Mesendoderm (in vitro differentiated cells): ENCODE data around the gene SPOCK1.

Experiments
- DNase-seq: peaks from one replicate; pipeline ENCODE4 v3.0.0; 2013
- H2AK5ac ChIP-seq: 2 replicates; pipeline ENCODE4 v1.6.1; 2013; ENCODE audit warnings: low read length, inconsistent platforms
- H2BK120ac ChIP-seq: 2 replicates; pipeline ENCODE4 v1.6.1; 2013; ENCODE audit warnings: low read depth, mild to moderate bottlenecking, low read length, moderate library complexity, mixed read lengths
- H2BK15ac ChIP-seq: replicated peaks from 2 replicates; pipeline ENCODE4 v1.6.1; 2013; ENCODE audit warnings: low read depth, mild to moderate bottlenecking, moderate library complexity
- H2BK5ac ChIP-seq: 2 replicates; pipeline ENCODE4 v1.6.1; 2013; ENCODE audit warnings: low read length, inconsistent platforms
- H3K18ac ChIP-seq: 2 replicates; pipeline ENCODE4 v1.6.1; 2013; ENCODE audit warnings: mild to moderate bottlenecking, low read length, mixed read lengths
- H3K23ac ChIP-seq: one replicate; pipeline ENCODE4 v1.6.1; 2013; ENCODE audit warnings: low read length
- H3K27ac ChIP-seq: 2 replicates; pipeline ENCODE4 v1.5.1; 2013; ENCODE audit warnings: low read depth, mild to moderate bottlenecking, inconsistent platforms, low read length, moderate library complexity
- H3K27me3 ChIP-seq: 2 replicates; pipeline ENCODE4 v1.6.1; 2013; ENCODE audit warnings: low read length, control low read depth, mild to moderate bottlenecking, inconsistent platforms; ENCODE audit not compliant: insufficient read depth, poor library complexity
- H3K36me3 ChIP-seq: 2 replicates; pipeline ENCODE4 v1.6.1; 2013; ENCODE audit warnings: low read length, inconsistent platforms; ENCODE audit not compliant: control insufficient read depth, insufficient read depth
- H3K4ac ChIP-seq: one replicate; pipeline ENCODE4 v1.6.1; 2013; ENCODE audit warnings: low read depth, mild to moderate bottlenecking, low read length, moderate library complexity
- H3K4me1 ChIP-seq: 2 replicates; pipeline ENCODE4 v1.6.1; 2013; ENCODE audit warnings: low read depth, low read length, inconsistent platforms; ENCODE audit not compliant: control insufficient read depth
- H3K4me2 ChIP-seq: 2 replicates; pipeline ENCODE4 v1.6.1; 2013; ENCODE audit warnings: low read length
- H3K4me3 ChIP-seq: 2 replicates; pipeline ENCODE4 v1.5.1; 2013; ENCODE audit warnings: mild to moderate bottlenecking, low read length
- H3K56ac ChIP-seq: one replicate; pipeline ENCODE4 v1.6.1; 2013; ENCODE audit warnings: low read length
- H3K79me1 ChIP-seq: 2 replicates; pipeline ENCODE4 v1.6.1; 2013; ENCODE audit warnings: low read length, inconsistent platforms
- H3K79me2 ChIP-seq: 2 replicates; pipeline ENCODE4 v1.6.1; 2013; ENCODE audit warnings: mild to moderate bottlenecking, low read length; ENCODE audit not compliant: control insufficient read depth, insufficient read depth
- H3K9ac ChIP-seq: 2 replicates; pipeline ENCODE4 v1.6.1; 2013; ENCODE audit warnings: low read length, inconsistent platforms
- H4K5ac ChIP-seq: one replicate; pipeline ENCODE4 v1.6.1; 2013; ENCODE audit warnings: low read length
- H4K8ac ChIP-seq: one replicate; pipeline ENCODE4 v1.6.1; 2013; ENCODE audit warnings: low read depth, mild to moderate bottlenecking, control low read depth, low read length, moderate library complexity
- WGBS: extraction: QIAGEN DNeasy Blood & Tissue Kit; methylation state at CpG from one replicate; pipeline ENCODE4 v1.1.7; 2013; ENCODE audit warnings: low lambda C conversion rate, missing lambda C conversion rate; ENCODE audit not compliant: insufficient coverage; ENCODE audit errors: extremely low coverage; 5-methylcytosine and 5-hydroxymethylcytosine counted together

The SPOCK1 gene

DNA sequence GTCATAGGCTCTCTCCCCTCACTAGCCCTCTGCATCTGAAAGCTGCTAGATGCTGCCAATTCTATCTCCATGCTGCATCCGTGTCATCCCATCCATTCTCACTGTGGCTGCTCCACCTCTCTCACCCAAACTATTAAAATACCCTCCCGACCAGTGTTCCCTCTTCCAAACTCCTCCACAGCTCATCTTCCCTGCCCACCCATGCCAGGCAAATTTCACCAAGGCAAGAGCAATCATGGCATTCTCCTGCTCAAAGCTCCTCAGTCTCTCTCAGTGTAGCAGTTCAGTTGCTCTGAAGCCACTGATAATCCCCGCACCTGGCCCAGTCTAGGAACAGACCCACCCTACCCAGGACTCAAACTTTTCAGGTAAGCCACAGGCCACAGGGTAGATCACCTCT, 48.4 kb downstream of the SPOCK1 start:
- no peak for DNase-seq
- no peaks in the 10 kb centered on the region for H3K4me1 ChIP-seq
- H3K23ac ChIP-seq: no peak overlapping the region
- H3K4ac ChIP-seq: no peak overlapping the region
- H2BK15ac ChIP-seq: no peak overlapping the region
- H3K79me2 ChIP-seq: no peaks in the 10 kb centered on the region
- no peak overlapping the region for H3K4me3 ChIP-seq
- WGBS: no CpG with 5 or more reads among the region's 3 CpGs
- H3K79me1 ChIP-seq: no peaks in the 10 kb centered on the region
- H3K27me3 ChIP-seq: no peaks in the 10 kb centered on the region
- no peak overlapping the region for H3K56ac ChIP-seq
- H3K18ac ChIP-seq: no peak overlapping the region
- H4K8ac ChIP-seq: no peak overlapping the region
- no peak overlapping the region for H2AK5ac ChIP-seq
- H3K27ac ChIP-seq: no peak overlapping the region
- H3K4me2 ChIP-seq: no peak overlapping the region
- H3K36me3 ChIP-seq: no peaks in the 10 kb centered on the region
- no peak overlapping the region for H2BK120ac ChIP-seq
- H3K9ac ChIP-seq: no peak overlapping the region
- H2BK5ac ChIP-seq: no peak overlapping the region
- H4K5ac ChIP-seq: no peak overlapping the region

DNA sequence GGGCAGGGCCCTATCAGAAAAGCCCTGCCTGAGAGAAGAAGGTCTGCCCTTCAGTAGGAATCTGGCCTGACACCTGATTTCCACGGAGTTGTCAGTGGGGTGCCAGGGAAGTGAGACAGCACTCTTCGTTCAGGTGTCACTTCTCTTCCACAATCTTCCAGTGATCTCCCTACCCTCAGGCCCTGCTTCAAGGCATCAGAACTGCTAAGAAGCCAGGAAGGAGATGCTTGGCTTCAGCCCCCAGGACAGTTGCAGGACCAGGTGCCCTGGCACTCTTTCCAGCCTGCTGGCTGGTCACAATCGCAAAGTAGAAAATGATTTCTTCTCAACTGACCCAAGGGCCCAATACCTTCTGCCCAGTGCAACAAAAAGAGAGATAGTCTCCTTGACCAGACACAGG, 50.3 kb downstream of the SPOCK1 start:
- H3K4me2 ChIP-seq: no peak overlapping the region
- H2AK5ac ChIP-seq: no peak overlapping the region
- no peaks in the 10 kb centered on the region for H3K36me3 ChIP-seq
- no peaks in the 10 kb centered on the region for H3K79me1 ChIP-seq
- H3K56ac ChIP-seq: no peak overlapping the region
- no peaks in the 10 kb centered on the region for H3K4me1 ChIP-seq
- no peak overlapping the region for H2BK15ac ChIP-seq
- H3K79me2 ChIP-seq: no peaks in the 10 kb centered on the region
- peak; percentile 8 for DNase-seq
- H3K18ac ChIP-seq: no peak overlapping the region
- no peak overlapping the region for H3K4ac ChIP-seq
- no peak overlapping the region for H4K5ac ChIP-seq
- H3K27ac ChIP-seq: no peak overlapping the region
- no CpG with 5 or more reads among the region's 3 CpGs for WGBS
- H3K27me3 ChIP-seq: no peaks in the 10 kb centered on the region
- H4K8ac ChIP-seq: no peak overlapping the region
- no peak overlapping the region for H2BK5ac ChIP-seq
- no peak overlapping the region for H3K4me3 ChIP-seq
- H2BK120ac ChIP-seq: no peak overlapping the region
- H3K9ac ChIP-seq: no peak overlapping the region
- H3K23ac ChIP-seq: no peak overlapping the region

- Histone ChIP-seq H4K8ac (no peak overlapping the region), H3K4ac (no peak overlapping the region), H2AK5ac (no peak overlapping the region), H3K79me1 (no peaks in the 10 kb centered on the region), H3K4me1 (no peaks in the 10 kb centered on the region), H3K9ac (no peak overlapping the region), H3K36me3 (no peaks in the 10 kb centered on the region), H4K5ac (no peak overlapping the region), H3K4me2 (no peak overlapping the region), H3K27ac (no peak overlapping the region), H3K18ac (no peak overlapping the region), H2BK120ac (no peak overlapping the region), H3K4me3 (no peak overlapping the region), H3K56ac (no peak overlapping the region), H2BK5ac (no peak overlapping the region), H3K27me3 (no peaks in the 10 kb centered on the region), H3K79me2 (no peaks in the 10 kb centered on the region), H3K23ac (no peak overlapping the region), H2BK15ac (no peak overlapping the region)
- DNase-seq: no peak
- no CpG with 5 or more reads among the region's 4 CpGs for WGBS
Measured at GRCh38 chr5:137446615-137447014, 52.5 kb downstream of the SPOCK1 start.

- Histone ChIP-seq H3K9ac (no peak overlapping the region), H3K4me2 (no peak overlapping the region), H3K23ac (no peak overlapping the region), H3K79me2 (no peaks in the 10 kb centered on the region), H4K5ac (no peak overlapping the region), H2BK15ac (no peak overlapping the region), H3K4me1 (no peaks in the 10 kb centered on the region), H4K8ac (no peak overlapping the region), H3K4me3 (no peak overlapping the region), H3K36me3 (no peaks in the 10 kb centered on the region), H3K27ac (no peak overlapping the region), H3K79me1 (no peaks in the 10 kb centered on the region), H3K56ac (no peak overlapping the region), H2BK5ac (no peak overlapping the region), H2BK120ac (no peak overlapping the region), H2AK5ac (no peak overlapping the region), H3K18ac (no peak overlapping the region), H3K4ac (no peak overlapping the region), H3K27me3 (no peaks in the 10 kb centered on the region)
- WGBS: no CpG with 5 or more reads among the region's 1 CpG
- no peak for DNase-seq
Measured at GRCh38 chr5:137446151-137446550, 53.0 kb downstream of the SPOCK1 start.

DNA sequence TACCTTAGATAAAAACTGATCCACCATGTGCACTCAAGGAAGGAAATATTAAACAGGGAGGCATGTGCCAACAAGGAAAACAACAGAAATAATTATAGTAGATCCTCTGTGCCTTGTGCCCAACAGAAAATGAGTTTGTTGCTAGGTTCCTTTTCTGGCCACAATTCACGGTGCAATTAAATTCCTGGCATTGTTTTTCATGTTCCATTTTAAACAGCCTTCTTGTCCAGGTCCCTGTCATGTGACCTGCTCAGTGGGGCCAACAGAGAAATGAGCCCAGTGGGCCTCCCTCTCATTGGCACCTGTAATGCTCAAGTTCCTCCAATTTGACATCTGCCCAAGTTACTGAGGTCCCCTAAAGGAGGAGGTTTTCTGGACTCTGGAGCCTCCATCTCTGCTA, 56.5 kb downstream of the SPOCK1 start:
- no peak overlapping the region for H3K18ac ChIP-seq
- no peak overlapping the region for H2AK5ac ChIP-seq
- no CpG with 5 or more reads among the region's 1 CpG for WGBS
- H3K79me2 ChIP-seq: no peaks in the 10 kb centered on the region
- no peak overlapping the region for H2BK5ac ChIP-seq
- no peak overlapping the region for H4K8ac ChIP-seq
- H3K4me3 ChIP-seq: no peak overlapping the region
- no peak overlapping the region for H3K9ac ChIP-seq
- H2BK120ac ChIP-seq: no peak overlapping the region
- no peak overlapping the region for H3K23ac ChIP-seq
- no peak overlapping the region for H4K5ac ChIP-seq
- H3K4me2 ChIP-seq: no peak overlapping the region
- no peak overlapping the region for H3K56ac ChIP-seq
- no peak for DNase-seq
- no peaks in the 10 kb centered on the region for H3K27me3 ChIP-seq
- no peaks in the 10 kb centered on the region for H3K36me3 ChIP-seq
- H3K79me1 ChIP-seq: no peaks in the 10 kb centered on the region
- no peak overlapping the region for H3K27ac ChIP-seq
- no peak overlapping the region for H3K4ac ChIP-seq
- H3K4me1 ChIP-seq: no peaks in the 10 kb centered on the region
- no peak overlapping the region for H2BK15ac ChIP-seq

- Histone ChIP-seq H3K27me3 (no peaks in the 10 kb centered on the region), H3K4me3 (no peak overlapping the region), H2BK15ac (no peak overlapping the region), H3K4ac (no peak overlapping the region), H3K4me1 (no peaks in the 10 kb centered on the region), H4K5ac (no peak overlapping the region), H4K8ac (no peak overlapping the region), H3K18ac (no peak overlapping the region), H2BK5ac (no peak overlapping the region), H3K79me1 (no peaks in the 10 kb centered on the region), H3K79me2 (no peaks in the 10 kb centered on the region), H3K56ac (no peak overlapping the region), H3K9ac (no peak overlapping the region), H3K23ac (no peak overlapping the region), H3K36me3 (no peaks in the 10 kb centered on the region), H2AK5ac (no peak overlapping the region), H3K27ac (no peak overlapping the region), H3K4me2 (no peak overlapping the region), H2BK120ac (no peak overlapping the region)
- no CpG with 5 or more reads among the region's 2 CpGs for WGBS
- DNase-seq: no peak
Measured at GRCh38 chr5:137441476-137441875, 57.6 kb downstream of the SPOCK1 start.
